Measurements from ENCODE around the gene RET. TPM values are rescaled to one million over a fixed set of nuclear protein-coding genes. Genes with fewer than 3 reads are reported as not detected.

Gene RET
- total RNA-seq, 1 donor from 2014 or later, result 1.1 TPM

- no peaks in the 10 kb centered on the region for H3K79me2 ChIP-seq (ENCODE audit: insufficient read depth, low read length)
Measured at GRCh38 chr10:43117031-43117776, 40.3 kb downstream of the RET start.

DNA sequence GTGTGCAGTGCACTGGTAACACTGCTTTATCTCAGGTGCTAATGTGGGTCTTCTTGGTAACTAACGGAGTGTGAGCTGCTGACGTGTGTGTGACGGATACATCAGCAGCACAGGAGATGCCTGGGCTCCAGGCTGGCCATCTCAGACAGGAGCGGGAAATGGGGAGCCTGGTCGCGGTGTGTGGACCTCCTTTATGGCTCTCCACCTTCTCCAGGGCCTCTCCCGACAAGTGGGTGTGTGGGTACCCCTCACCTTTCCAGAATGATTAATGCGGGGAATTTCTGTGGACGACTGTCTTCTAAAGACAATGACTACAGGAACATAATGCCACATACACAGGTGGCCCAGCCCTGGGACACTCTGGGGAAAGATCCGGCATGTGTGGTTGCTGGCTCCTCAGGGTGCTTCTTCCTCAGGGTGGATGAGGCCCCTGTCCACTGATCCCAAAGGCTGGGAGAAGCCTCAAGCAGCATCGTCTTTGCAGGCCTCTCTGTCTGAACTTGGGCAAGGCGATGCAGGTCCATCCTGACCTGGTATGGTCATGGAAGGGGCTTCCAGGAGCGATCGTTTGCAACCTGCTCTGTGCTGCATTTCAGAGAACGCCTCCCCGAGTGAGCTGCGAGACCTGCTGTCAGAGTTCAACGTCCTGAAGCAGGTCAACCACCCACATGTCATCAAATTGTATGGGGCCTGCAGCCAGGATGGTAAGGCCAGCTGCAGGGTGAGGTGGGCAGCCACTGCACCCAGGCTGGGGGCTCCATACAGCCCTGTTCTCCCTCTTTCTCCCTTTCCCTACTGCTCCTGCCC is 41.1 kb downstream of the RET start:
- Mint-ChIP-seq H3K36me3 (ENCODE audit: low read depth, unreplicated experiment) (peaks cover 2% of the 10 kb centered on the region), H3K27ac (ENCODE audit: unreplicated experiment) (no peak overlapping the region)
- H3K27me3 ChIP-seq (ENCODE audit: insufficient read depth, low read length), result no peaks in the 10 kb centered on the region

More at GRCh38 chr10:43117031-43117776, 40.3 kb downstream of the RET start:
- DNase-seq (ENCODE audit: low read depth) (no peak), FAIRE-seq (no peak)
- Histone ChIP-seq H2AFZ (ENCODE audit: low read depth, low read length) (no peak overlapping the region), H4K20me1 (ENCODE audit: insufficient read depth, low read length) (no peaks in the 10 kb centered on the region), H3K9ac (ENCODE audit: low read length) (no peak overlapping the region), H3K4me3 (ENCODE audit: insufficient read depth, low read depth, low read length) (no peak overlapping the region), H3K27ac (ENCODE audit: low read depth, low read length) (no peak overlapping the region), H3K4me2 (ENCODE audit: low read length) (no peak overlapping the region), H3K4me1 (ENCODE audit: insufficient read depth, low read length) (peaks cover 4% of the 10 kb centered on the region), H3K9me3 (ENCODE audit: insufficient read depth, low read depth, low read length) (no peaks in the 10 kb centered on the region), H3K36me3 (ENCODE audit: insufficient read depth, low read length) (no peaks in the 10 kb centered on the region), H3K27me3 (ENCODE audit: insufficient read depth, low read length) (no peaks in the 10 kb centered on the region)
- H3K4me3 Mint-ChIP-seq (ENCODE audit: unreplicated experiment), result no peak overlapping the region
- H3K27ac Mint-ChIP-seq (ENCODE audit: unreplicated experiment), result no peak overlapping the region
- peaks cover 2% of the 10 kb centered on the region for H3K36me3 Mint-ChIP-seq (ENCODE audit: low read depth, unreplicated experiment)
- H3K9me3 Mint-ChIP-seq (ENCODE audit: unreplicated experiment), result no peaks in the 10 kb centered on the region
- H3K4me1 Mint-ChIP-seq (ENCODE audit: low read depth, unreplicated experiment), result peaks cover 17% of the 10 kb centered on the region
- H3K27me3 Mint-ChIP-seq (ENCODE audit: low read depth, unreplicated experiment), result peaks cover 7% of the 10 kb centered on the region
- TF ChIP-seq EZH2 (IDR thresholded peaks at IDR 0.05; ENCODE audit: insufficient read depth, low read length) (no peak), CTCF (IDR thresholded peaks at IDR 0.05; ENCODE audit: insufficient read depth, low read depth, low read length) (no peak)

More for the DNA sequence above, 41.1 kb downstream of the RET start:
- no peaks in the 10 kb centered on the region for H3K79me2 ChIP-seq (ENCODE audit: insufficient read depth, low read length)
- peaks cover 7% of the 10 kb centered on the region for H3K27me3 Mint-ChIP-seq (ENCODE audit: low read depth, unreplicated experiment)
- no peak overlapping the region for H3K4me3 ChIP-seq (ENCODE audit: insufficient read depth, low read depth, low read length)
- H3K4me1 ChIP-seq (ENCODE audit: insufficient read depth, low read length), result peaks cover 4% of the 10 kb centered on the region
- DNase-seq (ENCODE audit: low read depth) (no peak), FAIRE-seq (no peak)
- H4K20me1 ChIP-seq (ENCODE audit: insufficient read depth, low read length), result no peaks in the 10 kb centered on the region
- no peak overlapping the region for H3K4me2 ChIP-seq (ENCODE audit: low read length)
- no peak overlapping the region for H3K27ac ChIP-seq (ENCODE audit: low read depth, low read length)
- no peak for TF ChIP-seq EZH2 (IDR thresholded peaks at IDR 0.05; ENCODE audit: insufficient read depth, low read length)
- TF ChIP-seq CTCF (IDR thresholded peaks at IDR 0.05; ENCODE audit: insufficient read depth, low read depth, low read length), result no peak
- no peaks in the 10 kb centered on the region for H3K9me3 Mint-ChIP-seq (ENCODE audit: unreplicated experiment)
- H2AFZ ChIP-seq (ENCODE audit: low read depth, low read length), result no peak overlapping the region
- H3K9me3 ChIP-seq (ENCODE audit: insufficient read depth, low read depth, low read length), result no peaks in the 10 kb centered on the region
- no peak overlapping the region for H3K9ac ChIP-seq (ENCODE audit: low read length)
- no peaks in the 10 kb centered on the region for H3K36me3 ChIP-seq (ENCODE audit: insufficient read depth, low read length)
- no peak overlapping the region for H3K4me3 Mint-ChIP-seq (ENCODE audit: unreplicated experiment)
- peaks cover 20% of the 10 kb centered on the region for H3K4me1 Mint-ChIP-seq (ENCODE audit: low read depth, unreplicated experiment)
